ENCODE measurements around the gene PTAFR. TPM values are rescaled to one million over a fixed set of nuclear protein-coding genes. Genes with fewer than 3 reads are reported as not detected.

PTAFR gene
- total RNA-seq, 1 donor from 2014 or later: 2.3 TPM

- Histone ChIP-seq H3K27me3 (ENCODE audit: control insufficient read depth, insufficient read depth, low read length) (no peaks in the 10 kb centered on the region), H3K36me3 (ENCODE audit: control insufficient read depth, insufficient read depth, low read length) (no peaks in the 10 kb centered on the region), H3K4me3 (ENCODE audit: low read depth, low read length) (no peak overlapping the region)
- TF ChIP-seq, protein P1, sequence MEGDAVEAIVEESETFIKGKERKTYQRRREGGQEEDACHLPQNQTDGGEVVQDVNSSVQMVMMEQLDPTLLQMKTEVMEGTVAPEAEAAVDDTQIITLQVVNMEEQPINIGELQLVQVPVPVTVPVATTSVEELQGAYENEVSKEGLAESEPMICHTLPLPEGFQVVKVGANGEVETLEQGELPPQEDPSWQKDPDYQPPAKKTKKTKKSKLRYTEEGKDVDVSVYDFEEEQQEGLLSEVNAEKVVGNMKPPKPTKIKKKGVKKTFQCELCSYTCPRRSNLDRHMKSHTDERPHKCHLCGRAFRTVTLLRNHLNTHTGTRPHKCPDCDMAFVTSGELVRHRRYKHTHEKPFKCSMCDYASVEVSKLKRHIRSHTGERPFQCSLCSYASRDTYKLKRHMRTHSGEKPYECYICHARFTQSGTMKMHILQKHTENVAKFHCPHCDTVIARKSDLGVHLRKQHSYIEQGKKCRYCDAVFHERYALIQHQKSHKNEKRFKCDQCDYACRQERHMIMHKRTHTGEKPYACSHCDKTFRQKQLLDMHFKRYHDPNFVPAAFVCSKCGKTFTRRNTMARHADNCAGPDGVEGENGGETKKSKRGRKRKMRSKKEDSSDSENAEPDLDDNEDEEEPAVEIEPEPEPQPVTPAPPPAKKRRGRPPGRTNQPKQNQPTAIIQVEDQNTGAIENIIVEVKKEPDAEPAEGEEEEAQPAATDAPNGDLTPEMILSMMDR (IDR thresholded peaks at IDR 0.05; ENCODE audit: insufficient read depth, low read length, poor library complexity, severe bottlenecking): no peak
- no peak for DNase-seq (ENCODE audit: low read depth)
Observed at GRCh38 chr1:28194326-28195035, 18.0 kb upstream of the PTAFR start.

DNA sequence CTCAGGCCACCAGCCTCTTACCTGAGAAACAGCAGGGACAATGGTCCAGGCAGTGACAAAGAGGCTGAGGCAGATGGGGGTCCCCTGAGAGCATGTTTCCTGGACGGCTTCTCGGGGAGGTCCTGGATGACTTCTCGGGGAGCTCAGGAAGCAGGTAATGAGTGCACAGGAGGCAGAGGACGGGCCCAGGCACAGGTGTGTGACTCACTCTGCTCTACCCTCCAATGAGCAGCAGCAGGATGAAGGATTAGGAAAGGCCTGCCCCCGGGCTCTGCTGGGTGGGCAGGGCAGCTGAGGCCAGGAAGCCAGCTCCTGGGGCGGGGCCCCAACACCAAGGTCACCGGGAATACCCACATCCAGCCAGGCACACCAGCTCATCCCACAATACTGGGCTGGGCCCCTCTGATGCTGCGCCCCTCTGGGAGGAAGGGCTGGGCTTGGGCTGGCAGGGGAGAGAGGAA, 17.2 kb upstream of the PTAFR start:
- Histone ChIP-seq H3K4me3 (ENCODE audit: low read depth, low read length) (no peak overlapping the region), H3K27me3 (ENCODE audit: control insufficient read depth, insufficient read depth, low read length) (no peaks in the 10 kb centered on the region), H3K36me3 (ENCODE audit: control insufficient read depth, insufficient read depth, low read length) (no peaks in the 10 kb centered on the region)
- TF ChIP-seq, protein P1 (IDR thresholded peaks at IDR 0.05; ENCODE audit: insufficient read depth, low read length, poor library complexity, severe bottlenecking): no peak
- DNase-seq (ENCODE audit: low read depth): peak; percentile 21

GRCh38 chr1:28190996-28191645, 14.6 kb upstream of the PTAFR start:
- H3K36me3 ChIP-seq (ENCODE audit: control insufficient read depth, insufficient read depth, low read length): no peaks in the 10 kb centered on the region
- H3K27me3 ChIP-seq (ENCODE audit: control insufficient read depth, insufficient read depth, low read length): no peaks in the 10 kb centered on the region
- no peak overlapping the region for H3K4me3 ChIP-seq (ENCODE audit: low read depth, low read length)
- TF ChIP-seq, protein P1 (IDR thresholded peaks at IDR 0.05; ENCODE audit: insufficient read depth, low read length, poor library complexity, severe bottlenecking): no peak
- DNase-seq (ENCODE audit: low read depth): no peak

GRCh38 chr1:28190337-28190979, 14.0 kb upstream of the PTAFR start:
- TF ChIP-seq, protein P1 (IDR thresholded peaks at IDR 0.05; ENCODE audit: insufficient read depth, low read length, poor library complexity, severe bottlenecking): no peak
- Histone ChIP-seq H3K4me3 (ENCODE audit: low read depth, low read length) (no peak overlapping the region), H3K27me3 (ENCODE audit: control insufficient read depth, insufficient read depth, low read length) (no peaks in the 10 kb centered on the region), H3K36me3 (ENCODE audit: control insufficient read depth, insufficient read depth, low read length) (no peaks in the 10 kb centered on the region)
- no peak for DNase-seq (ENCODE audit: low read depth)

GRCh38 chr1:28185071-28185470, 8.6 kb upstream of the PTAFR start:
- TF ChIP-seq, protein P1 (IDR thresholded peaks at IDR 0.05; ENCODE audit: insufficient read depth, low read length, poor library complexity, severe bottlenecking): no peak
- DNase-seq (ENCODE audit: low read depth): no peak

More at GRCh38 chr1:28185071-28185470, 8.6 kb upstream of the PTAFR start:
- Histone ChIP-seq H3K27me3 (ENCODE audit: control insufficient read depth, insufficient read depth, low read length) (no peaks in the 10 kb centered on the region), H3K36me3 (ENCODE audit: control insufficient read depth, insufficient read depth, low read length) (no peaks in the 10 kb centered on the region), H3K4me3 (ENCODE audit: low read depth, low read length) (no peak overlapping the region)
